T47D (cell line): ENCODE data around the gene DMWD.
A peak's percentile ranks its signal among the peaks of the same experiment; 100 is the strongest.

Source experiments
- DNase-seq, 2 experiments: peaks; one replicate each; pipeline versions ENCODE4 v3.0.0 to v3.0.0-alpha.2; 2011 to 2012; ENCODE audit warnings: low read depth in 1 of 2, low spot score in 1 of 2
- JUND ChIP-seq: IDR thresholded peaks from 2 replicates; pipeline ENCODE4 v1.6.1; 2012; ENCODE audit warnings: low read depth
- in situ Hi-C: cut with HindIII; loops from 2 replicates; pipeline ENCODE4 v1.10.0; 2016; ENCODE audit warnings: low sequenced_read_pairs, low pct_unique_long_range_greater_than_20kb

DMWD gene

DNA sequence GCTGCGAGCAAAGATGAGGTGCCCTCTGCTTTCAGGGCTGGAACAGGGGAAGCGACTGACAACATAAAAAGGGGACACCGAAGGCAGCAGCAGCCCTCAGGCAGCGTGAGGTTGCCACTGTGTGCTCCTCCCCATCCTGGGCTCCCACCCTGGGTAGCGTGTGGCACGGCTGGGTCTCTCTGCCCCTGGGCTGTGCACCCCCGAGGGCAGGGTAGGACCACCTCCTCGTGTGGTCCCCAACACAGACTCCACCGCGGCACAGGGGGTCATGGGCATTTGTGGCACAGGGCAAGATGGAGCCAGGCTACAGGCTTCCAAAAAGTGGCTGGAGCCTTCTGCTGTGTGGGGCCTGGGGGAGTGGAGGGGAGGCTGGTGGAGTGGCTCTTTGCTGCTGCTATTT lies 28.9 kb upstream of the DMWD start:
- in situ Hi-C loops = no loop called here

DNA sequence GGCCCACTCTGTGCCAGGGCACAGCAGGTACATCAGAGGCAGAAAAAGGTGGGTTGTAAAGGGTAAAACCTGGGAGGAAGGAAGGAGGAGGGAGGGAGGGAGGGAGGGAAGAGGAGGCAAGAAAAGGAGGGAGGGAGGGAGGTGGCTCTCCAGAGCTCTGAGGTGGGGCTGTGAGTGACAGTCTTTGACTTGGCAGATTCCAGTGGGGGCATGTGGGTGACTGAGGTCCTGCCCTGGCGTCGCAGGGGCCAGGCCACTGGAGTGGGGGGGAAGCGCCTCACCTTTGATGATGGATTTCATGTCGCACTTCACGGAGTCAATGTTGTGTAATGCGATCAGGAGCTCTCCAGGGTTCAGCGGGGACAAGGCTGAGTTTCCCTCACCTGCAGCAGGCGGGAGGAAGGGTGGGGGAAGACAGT lies 28.5 kb upstream of the DMWD start:
- no peak for DNase-seq
- in situ Hi-C loops = no loop called here
- no peak for TF ChIP-seq JUND

More for the DNA sequence above, 28.9 kb upstream of the DMWD start:
- DNase-seq = no peak
- TF ChIP-seq JUND = no peak

DNA sequence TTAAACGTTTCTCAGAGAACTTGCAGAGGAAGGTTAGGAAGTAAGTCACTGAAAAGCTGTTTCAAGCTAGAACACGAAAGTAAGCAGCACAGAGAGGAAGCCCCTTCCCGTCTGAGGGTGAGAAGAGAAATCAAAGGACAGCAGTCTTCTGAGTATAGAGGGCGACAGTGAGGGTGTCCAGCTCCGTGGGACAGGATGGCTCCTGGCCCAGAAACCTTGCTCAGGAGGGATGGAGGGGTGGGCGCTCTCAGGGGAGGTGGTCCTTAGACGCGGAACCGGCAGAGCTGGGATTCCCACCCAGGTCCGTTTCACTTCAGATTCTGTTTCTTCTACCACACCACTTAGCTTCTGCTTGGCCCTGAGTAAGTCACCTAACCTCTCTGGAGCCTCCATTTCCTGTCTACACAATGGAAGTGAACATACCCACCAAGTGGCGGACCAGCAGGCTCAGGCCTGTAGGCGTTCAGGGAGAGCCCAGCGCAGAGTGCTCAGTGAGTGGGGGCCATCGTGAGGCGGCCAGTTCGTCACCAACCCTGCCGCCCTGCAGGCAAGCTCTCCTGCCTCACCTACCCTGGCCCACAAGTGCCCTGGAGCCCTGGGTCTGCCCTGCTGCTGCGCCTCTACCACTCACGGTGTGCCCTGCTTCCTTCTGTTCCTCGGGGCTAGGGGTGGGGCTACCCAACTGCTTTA lies 27.9 kb upstream of the DMWD start:
- in situ Hi-C loops = no loop called here
- TF ChIP-seq JUND = no peak
- no peak for DNase-seq

DNA sequence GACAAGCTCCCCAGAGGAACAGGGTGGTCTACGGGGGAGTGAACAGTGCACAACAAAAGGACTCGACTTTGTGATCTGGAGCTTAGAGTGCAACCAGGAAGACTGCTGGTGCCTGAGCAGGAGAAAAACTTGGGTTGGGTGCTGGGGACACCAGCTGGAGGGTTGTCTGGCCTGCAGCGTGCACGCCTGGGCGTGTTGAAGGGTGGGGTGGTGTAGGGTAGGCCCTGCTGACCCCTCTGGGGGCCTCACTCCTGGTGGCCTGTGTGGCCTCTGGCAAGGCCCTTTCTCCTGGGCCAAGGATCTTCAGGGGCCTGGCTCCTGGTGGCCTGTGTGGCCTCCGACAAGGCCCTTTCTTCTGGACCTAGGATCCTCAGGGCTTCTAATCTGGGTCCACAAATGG lies 27.1 kb upstream of the DMWD start:
- in situ Hi-C loops = no loop called here

DNA sequence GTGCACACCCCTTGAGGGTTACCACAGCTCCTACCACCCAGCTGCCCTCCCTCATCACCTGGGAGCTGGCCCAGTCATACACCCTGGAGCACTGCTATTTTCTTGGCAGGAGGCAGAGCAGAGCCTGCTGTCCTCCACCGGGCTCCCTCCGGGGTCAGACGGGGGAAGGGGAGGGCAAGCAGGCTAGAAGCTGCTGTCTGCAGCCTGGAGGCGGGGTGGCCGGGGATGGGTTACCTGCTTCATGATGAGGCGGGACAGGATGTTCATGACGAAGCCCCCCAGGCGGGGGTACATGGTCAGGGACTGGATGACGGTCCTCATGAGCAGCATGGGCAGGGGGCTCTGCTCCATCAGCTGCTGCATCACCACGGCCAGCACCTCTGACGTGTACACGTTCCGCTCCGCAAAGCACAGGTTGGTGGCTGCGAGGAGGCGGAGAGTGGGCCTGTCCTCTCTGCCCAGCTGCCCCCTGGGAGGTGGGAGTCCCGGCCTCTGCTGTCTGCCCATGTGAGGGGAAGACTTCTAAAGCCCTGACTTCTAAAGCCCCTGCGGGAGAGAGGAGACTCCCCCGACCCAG lies 25.2 kb upstream of the DMWD start:
- peak; percentile 38 to 46 for DNase-seq
- in situ Hi-C loops = no loop called here

More for the DNA sequence above, 27.1 kb upstream of the DMWD start:
- TF ChIP-seq JUND = no peak
- DNase-seq = no peak

DNA sequence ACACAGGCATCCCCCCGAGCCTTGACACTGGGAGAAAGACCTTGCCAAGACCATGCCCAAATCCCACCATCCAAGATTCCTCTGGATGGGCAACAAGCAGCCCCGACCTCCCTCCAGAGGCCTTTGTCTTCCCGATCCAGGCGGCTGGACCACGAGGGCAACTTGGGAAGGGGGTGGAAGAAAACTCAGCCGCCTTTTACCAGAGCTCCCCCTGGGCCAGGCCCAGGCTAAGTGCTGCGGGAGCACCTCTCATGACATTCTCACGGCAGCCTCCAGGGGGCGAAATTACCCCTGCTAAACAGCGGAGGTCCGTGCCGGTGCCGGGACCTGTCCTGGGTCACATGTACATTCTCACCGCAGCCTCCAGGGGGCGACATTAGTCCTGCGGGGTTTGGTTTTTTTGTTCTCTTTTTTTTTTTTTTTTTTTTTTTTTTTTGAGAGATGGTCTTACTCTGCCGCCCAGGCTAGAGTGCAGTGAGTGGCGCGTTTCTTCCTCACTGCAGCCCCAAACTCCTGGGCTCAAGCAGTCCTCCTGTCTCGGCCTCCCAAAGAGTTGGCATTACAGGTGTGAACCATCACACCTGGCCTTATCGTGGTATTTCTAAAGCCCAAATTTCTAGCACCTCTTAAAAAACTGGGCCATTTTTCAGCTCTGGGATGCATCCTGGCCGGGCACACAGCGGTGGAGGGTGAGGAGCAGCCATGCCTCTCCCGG lies 24.5 kb upstream of the DMWD start:
- DNase-seq = peak; percentile 89 to 98
- TF ChIP-seq JUND = no peak
- in situ Hi-C loops = no loop called here

More for the DNA sequence above, 25.2 kb upstream of the DMWD start:
- TF ChIP-seq JUND = no peak

DNA sequence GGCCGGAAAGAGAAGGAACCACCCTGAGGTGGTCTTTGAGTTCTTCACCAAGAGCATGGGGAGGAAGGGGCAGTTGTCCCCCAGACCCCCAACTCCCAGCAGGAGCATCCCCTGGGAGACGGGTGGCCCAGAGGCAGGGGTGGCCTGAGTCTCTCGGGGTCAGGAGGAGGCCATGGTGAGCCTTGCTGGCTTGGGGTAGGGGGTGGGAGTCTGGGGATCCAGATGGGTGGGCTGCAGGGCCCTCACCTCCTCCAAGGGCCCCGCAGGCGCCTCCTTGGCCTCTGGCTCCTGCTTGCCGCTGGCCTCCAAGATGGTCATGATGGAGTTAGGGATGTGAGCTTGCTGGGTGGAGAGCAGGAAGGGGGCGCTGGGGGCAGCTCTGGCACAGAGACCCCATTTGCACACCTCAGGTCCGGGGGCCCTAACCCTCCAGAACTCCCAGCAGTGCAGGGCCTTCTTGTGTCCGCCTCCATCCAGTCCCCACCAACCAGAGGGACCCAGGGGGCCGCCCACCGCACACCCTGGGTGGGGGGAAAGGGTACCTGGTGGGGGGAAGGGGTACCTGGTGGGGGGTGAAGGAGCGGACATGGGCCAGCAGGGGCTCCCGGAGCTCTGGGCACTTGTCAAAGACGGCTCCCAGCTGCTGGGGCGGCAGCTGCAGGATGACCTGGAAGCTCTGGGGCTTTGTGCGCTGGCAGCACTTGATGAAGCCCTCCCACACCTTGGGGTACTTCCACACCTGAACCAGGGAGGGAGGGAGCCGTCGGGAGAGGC lies 23.8 kb upstream of the DMWD start:
- in situ Hi-C loops = no loop called here
- no peak for TF ChIP-seq JUND
- DNase-seq = no peak

DNA sequence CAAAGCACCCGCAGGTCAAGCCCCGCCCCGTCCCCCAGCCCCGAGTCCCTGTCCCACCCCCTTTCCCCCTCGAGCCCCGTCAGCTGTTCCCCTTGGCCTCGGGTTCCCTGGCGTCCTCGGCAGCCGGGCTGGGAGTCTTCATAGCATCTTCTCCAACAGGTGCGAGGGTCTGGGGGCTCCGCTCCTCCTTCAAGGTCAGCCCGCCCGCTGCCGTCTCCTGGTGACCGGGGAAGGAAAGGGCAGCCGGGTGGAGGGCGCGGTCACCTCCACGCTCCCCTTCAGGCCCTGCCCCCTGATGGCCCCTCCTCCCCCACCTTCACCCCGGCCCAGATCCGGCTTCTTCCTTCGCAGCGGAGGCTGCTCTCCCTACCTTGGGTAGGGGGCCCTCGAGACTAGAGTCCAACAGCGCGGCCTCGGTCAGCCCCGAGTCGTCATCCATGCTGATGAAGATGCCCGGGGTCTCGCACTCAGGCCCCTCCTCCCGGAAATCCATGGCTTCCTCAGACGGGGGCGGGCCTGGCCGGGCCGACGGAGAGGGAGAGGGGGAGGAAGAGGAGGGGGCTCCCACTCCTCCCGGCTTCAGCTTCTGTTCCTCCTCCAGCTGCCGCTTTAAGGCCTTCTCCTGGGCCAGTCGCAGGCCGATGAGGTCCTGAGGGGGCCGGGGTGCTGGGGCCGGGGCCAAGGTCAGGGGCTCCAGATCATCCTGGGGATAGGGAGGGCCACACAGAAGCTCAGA lies 23.0 kb upstream of the DMWD start:
- in situ Hi-C loops = no loop called here
- TF ChIP-seq JUND = no peak
- DNase-seq = no peak

DNA sequence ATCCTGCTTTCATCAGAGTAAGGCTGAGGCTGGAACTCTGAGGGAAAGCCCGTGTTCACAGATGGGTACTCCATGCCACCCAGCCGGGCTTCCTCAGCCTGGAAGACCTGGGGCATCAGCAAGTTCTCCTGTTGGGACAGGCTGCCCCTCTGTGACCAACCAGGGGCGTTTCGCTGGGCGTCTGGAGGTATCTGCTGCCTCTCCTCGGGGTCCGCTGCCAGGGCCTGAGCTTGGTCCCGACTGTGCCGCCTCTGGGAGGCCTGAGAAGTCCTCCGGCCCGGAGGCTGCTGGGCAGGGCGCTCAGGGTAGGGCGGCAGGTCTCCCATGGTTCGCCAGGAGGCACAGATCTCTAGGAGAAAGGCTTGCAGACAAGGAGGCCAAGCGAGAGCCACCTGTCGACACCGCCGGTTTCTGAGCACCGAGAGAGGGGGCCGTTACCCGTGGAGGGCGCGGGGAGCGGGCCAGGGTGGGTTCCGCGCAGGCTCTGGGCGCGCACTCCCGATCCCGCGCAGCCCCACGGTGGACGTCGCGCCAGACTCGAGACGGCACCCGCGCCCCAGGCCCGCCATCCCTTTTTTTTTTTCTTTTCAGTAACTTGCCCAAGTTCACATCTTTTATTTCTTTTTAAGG lies 22.3 kb upstream of the DMWD start, which contains the start of gene RSPH6A:
RSPH6A (minus strand) TSS at position 458 of the 630 bp plus-strand sequence; CDS start at position 326, 132 bp downstream.
- in situ Hi-C loops = no loop called here
- DNase-seq = no peak
- no peak for TF ChIP-seq JUND

DNA sequence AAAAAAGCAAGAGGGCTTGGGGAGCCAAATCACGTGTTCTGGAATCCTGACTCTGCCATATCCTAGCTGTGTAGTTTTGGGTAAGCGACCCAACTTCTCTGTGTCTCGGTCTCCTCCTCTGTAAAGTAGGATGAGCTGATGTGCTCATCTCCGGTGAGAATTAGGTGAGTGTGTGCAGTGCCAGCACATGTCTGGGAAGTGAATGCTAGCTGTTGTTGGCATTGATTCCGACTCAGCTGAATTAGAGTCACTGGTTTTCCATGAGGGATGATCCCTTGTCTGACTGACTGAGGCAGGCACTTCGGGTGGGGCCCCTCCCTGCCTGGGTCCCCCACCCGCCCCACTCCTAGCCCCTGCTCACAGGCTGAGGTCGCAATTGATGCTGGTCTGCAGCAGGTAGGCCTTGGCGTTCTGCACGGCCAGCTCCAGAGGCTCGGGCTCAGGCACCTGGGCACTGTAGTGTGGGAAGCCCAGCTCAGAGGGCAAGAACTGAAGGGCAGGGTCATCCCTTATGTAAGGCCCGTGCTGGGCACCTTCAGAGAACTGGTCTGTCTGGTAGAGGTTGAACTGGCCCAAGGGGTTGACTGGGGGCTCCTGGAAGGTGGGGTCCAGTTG lies 21.6 kb upstream of the DMWD start:
- TF ChIP-seq JUND = no peak
- no peak for DNase-seq
- in situ Hi-C loops = no loop called here

DNA sequence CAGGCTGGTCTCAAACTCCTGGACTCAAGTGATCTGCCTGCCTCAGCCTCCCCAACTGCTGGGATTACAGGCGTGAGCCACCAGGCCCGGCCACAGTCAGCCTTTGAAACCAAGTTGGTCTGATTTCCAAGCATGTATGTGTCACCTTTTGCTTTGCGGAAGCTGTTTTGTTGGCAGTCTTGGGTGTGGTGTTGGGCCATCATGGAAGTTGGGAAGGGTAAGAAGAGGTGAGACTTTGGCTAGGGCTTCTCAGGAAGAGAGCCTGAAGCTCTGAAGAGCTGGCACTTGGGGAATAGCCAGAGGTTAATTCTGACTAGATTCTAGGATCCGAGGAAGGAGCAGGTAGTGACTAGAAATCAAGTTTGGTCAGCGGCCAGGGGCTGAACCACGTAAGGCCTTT lies 19.7 kb upstream of the DMWD start:
- in situ Hi-C loops = no loop called here
- TF ChIP-seq JUND = no peak
- DNase-seq = no peak

DNA sequence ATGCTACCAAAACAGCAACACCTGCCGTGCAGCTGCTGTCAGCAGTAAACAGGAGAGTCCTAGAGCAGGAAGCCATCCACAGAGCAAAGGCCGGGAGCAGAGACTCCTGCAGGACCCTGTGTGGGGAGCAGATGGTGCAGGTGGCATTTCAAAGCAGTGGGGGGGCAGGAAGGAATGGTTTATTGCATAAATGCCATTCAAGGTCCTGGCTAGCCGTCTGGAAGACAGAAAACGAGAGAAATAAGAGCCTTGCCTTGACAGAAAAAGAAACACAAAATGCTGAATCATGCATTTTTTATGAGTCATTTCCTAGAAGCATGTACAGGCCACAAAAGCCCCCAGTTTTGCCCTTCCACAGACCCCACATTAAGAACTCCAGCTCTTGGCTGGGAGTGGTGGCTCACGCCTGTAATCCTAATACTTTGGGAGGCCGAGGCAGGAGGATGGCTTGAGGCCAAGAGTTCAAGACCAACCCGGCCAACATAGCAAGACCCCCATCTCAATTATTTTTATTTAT lies 17.1 kb upstream of the DMWD start:
- no peak for TF ChIP-seq JUND
- no peak for DNase-seq

More for the DNA sequence above, 17.1 kb upstream of the DMWD start:
- in situ Hi-C loops = no loop called here
